DMS114 treated with DMSO at 0.1 percent for 48 hours (cell line): Measurements from ENCODE around the gene SETBP1.

ENCODE experiments used
- DNase-seq: peaks from one replicate; lab custom pipeline; 2025; ENCODE audit not compliant: unreplicated experiment; lab: John Stamatoyannopoulos, UW

The SETBP1 gene

DNA sequence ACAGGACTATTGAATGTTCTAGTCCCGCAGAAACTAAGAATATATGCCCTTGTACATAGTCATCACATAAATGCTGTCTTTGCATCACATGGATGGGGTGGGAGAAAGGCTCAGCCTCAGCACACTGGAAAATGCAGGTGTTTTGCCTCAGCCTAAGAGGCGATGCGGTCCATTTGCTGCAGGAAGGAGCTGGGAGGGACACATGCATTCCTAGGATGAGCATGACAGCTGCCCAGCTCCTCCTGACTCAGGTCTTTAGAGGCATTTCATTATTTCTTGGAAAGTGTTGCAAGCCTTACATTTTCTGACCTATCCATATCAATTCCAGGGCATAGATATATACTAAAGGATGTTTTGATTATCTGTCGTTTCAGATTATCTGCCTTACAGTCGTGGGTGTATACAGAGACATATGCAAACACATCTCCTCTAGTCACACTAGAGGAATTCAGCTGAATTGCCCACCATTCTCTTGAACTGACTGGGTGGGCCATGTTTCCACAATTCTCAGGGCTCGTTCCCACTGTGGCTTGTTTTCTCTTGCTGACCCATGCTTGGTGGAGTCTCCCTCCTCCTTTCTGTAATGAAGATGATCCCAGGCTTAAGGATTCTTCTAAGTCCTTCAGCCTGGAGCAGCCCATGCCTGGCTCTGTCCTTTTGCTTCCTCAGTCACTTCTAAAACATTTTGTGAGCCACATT, 156.9 kb downstream of the SETBP1 start:
- no peak for DNase-seq

DNA sequence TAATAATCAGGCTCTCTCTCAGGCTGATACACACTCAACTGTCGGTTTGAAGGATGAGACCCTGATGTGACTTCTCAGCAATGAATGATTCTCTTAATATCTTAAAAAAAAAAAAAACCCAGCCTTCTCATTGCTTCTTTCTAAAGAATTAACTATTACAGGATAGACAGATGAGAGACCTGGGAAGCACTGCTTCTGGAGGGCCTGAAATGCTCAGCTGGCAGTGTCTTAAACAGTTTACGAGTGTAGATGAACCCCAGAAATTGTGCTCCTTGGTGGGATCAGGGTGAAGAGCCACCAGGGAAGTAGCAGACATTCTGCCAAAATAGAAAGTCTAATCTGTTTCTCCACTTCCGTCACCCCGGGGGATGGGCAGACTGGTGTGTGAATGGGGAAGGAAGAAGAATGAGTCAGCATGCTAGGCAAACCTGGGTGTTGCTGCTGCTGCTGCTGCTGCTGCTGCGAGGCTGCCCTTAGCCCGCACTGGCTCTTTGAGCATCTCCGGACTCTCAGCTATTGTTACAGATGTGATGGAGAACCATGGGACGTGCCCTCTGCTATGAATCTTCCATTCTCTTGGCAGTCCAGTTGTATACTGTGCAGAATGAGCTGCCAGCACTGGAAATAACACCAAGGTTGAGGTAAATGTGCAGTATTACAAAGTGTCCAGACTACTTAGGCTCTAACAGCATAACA, 158.4 kb downstream of the SETBP1 start:
- DNase-seq = no peak

DNA sequence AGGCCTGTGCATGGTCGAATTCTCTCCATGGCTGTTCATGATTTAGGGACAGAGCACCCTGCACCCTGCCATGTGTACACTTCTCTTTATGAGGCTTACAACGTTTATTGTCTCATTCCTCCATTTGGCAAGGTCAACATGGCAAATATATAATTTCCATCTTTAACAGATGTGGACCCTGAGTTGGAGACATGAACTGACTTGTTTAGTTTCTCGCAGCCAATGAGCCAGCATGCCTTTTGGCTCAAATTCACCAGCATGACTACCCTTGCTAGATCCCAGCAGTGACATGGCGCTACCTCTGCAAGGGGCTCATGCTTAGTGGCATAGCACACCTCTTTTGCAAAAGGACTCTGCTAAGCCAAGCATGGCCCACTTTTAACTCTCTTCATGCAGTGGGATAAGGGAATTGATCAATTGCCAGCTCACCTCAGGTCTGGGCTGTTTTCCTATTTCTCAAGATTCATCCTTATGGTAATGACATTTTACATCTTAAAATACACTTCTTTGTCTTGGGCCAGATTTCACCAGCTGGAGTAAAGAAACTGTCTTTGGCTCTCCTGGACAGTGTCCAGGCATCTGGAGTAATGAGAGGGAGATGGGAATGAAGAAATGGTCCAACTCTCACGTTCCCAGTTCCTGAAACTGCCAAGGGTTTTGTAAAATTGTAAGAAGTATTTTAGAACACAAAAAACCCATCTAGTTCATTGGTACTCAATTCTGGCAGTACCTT, 159.5 kb downstream of the SETBP1 start:
- no peak for DNase-seq

DNA sequence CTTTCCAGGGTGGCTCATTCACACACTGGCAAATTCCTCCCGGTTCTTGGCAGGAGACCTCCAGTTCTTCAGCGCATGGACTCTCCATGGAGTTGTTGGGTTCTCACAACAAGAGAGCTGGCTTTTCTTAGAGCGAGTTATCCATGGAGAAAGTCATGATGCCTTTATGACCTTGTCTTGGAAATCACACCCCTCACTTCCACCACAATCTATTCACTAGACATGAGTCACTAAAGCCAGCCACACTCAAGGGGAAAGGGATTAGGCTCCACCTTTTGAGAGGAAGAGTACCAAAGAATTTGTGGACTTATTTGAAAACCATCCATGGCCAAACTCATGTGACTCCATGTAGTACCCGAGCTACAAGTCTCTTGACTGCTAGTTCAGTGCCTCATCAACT, 160.5 kb downstream of the SETBP1 start:
- no peak for DNase-seq

DNA sequence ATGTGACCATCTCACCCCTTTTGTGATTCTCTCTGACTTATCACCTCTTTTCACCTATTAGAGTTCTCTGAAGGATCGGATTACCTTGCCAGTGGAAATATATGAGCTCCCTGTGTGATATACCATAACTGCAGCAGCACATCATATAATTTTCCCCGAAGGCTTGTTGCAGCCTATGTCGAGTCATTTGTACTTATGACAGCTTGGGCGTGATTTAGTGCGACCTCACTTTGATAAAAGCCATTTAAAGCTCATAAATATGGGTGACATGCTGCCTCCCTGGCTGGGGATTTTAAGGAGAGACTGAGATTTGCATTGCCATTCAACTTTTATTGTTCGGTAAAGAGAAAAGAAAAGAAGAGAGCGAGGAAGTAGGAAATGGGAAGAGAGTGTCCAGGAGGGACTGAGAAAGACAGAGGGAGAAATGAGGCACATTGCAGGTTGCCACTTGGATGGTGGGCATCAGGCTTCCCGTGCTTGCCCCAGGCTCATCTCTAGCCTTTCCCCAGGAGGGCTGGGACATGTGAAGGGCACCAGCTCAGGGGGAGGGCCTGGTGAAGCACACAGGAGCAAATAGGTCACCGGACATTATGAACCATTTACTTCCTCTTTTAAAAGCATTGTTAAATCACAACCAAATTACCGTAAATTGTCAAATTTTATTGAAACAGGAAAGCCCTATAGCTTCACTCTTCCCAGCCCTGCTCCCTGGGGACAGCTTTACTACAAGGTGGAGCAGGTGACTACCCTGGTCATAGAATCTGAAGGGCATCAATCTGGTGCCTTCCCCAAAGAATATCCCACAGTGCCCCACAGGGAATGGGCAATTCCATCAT, 161.3 kb downstream of the SETBP1 start:
- DNase-seq = no peak

DNA sequence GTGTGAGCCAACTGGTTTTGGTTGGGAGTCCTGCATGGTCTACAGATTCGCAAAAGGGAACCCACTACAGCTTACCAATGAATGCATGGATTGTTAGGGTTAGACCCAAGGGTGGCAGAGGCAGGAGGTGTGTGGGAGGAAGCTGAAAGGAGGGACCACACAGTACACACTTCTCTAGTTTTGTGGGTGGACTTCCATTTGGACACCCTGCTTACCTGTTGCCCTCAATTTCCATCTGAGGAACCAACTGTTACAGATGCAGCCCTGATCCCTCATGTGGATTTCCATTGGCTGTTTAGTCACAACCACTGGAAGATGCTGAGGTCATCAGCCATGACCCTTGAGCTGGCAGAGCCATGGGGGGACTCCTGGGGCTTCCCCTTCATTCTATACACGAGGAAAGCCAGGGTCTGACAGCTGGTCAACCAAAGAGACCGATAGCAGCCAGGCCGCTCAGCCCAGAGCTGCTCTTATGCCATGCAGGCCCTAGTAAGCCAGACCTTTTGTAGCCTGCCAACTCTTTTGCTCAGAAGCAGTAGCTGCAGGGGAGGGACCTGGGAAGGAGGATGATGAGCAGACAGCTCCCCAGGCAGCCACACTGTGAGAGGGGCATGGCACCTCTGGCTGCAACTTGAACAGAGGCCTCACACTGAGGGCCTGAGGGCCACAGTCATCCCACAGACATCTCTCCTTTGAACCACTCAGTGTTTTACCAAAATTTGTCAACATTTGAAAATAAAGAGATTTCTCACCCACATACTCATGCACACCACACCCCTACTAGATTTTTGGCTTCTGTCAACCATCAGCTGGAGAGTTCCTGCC, 162.1 kb downstream of the SETBP1 start:
- no peak for DNase-seq

DNA sequence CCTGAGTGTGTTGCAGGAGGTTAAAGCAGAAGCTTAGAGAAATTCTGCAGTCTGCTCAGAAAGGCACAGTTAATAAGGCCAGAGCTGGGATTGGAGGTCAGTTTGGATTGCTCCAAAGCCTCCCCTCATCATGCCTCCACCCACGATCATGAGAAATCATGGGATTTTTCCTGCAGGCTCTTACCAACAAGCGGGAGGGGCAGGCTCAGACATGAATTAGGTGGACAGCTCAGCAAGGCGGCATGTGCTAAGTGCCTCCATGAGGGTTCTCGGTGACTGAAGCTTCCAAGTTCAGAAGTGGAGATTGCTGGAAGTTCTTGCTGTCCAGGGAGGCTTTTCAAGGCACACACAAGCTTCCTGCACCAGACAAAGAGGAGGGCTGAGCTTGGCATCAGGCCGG, 163.8 kb downstream of the SETBP1 start:
- DNase-seq = no peak

DNA sequence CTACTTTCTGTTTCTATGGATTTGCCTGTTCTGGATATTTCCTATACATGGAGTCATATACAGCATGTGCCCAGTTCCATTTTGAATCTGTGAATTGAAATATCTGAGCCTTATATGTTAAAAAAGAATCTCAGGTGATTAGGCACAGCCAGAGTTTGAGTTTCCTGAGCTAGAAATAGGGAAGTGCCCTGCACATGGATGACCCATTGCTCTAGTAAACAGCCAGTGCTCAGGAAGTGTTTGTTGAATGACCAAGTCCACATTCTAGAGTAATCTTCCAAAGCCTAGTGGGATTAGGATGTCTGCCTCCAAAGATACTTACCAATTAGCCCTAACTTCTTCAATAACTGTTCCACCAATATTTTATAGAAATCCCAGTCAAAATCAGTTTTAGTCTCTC, 165.8 kb downstream of the SETBP1 start:
- DNase-seq = no peak

DNA sequence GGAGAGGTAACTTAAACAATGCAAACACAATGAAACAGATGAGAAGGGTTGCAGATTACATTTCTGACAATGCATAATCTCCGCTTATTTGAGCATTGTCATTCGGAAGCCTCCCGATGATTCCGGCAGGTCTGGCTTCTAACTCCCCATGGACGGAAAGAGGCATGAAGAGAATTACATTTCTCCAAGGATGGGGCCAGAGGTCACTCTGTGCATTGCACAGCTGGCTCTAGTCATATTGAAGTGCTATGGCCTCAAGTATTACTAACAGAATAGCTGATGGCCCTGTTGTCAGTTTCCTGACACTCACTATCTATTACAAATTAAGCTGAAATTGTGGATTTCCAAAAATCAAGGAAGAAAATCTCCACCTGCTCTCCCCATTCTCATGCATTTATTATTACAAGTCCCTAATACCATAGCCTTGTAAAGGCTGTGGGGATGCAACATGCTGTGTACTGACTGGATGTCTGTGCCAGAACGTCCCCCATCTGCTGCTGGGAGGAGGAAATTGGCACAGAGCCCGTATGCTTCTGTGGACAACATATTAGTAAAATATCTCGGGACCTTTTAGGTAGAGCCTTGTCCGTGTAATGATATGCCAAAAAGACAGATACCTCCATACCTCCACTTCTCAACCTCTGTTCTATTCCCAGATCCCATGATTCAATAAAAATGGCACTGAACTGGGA, 168.1 kb downstream of the SETBP1 start:
- no peak for DNase-seq

DNA sequence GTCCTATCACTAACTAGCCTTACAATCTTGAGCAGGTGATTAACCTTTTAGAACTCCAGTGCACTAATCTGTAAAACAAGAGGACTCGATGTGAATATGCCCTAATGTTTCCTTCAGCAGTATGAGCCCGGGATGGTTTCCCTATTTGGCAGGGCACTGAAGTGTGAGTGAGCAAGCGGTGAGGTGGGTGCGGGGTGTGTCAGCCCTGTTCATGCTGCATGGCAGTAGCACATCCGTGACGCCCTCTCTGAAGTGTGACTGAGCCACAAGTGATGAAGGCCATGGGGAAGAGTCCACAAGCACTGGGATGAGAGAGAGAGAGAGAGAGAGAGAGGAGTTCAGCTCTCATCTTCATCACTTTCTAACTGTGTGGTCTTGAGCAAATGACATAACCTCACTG, 168.7 kb downstream of the SETBP1 start:
- no peak for DNase-seq

DNA sequence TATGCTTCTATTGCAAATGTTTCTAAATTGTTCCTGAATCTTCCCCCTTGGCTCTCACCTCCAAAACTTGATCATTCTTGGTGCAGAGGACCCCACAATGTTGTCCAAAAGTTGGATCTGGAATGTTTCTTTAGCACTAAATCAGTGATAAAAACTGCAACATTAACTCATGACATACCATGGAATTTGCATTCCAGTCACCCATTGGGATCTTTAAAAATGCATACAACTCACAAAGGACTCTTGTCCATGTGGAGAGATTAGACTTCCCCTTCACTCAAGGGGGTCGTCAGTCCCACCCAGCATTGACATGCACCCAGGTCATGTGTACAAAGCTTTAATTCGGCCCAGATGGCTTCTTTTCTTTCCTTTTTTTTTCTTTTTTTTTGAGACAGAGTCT, 169.3 kb downstream of the SETBP1 start:
- DNase-seq = no peak

DNA sequence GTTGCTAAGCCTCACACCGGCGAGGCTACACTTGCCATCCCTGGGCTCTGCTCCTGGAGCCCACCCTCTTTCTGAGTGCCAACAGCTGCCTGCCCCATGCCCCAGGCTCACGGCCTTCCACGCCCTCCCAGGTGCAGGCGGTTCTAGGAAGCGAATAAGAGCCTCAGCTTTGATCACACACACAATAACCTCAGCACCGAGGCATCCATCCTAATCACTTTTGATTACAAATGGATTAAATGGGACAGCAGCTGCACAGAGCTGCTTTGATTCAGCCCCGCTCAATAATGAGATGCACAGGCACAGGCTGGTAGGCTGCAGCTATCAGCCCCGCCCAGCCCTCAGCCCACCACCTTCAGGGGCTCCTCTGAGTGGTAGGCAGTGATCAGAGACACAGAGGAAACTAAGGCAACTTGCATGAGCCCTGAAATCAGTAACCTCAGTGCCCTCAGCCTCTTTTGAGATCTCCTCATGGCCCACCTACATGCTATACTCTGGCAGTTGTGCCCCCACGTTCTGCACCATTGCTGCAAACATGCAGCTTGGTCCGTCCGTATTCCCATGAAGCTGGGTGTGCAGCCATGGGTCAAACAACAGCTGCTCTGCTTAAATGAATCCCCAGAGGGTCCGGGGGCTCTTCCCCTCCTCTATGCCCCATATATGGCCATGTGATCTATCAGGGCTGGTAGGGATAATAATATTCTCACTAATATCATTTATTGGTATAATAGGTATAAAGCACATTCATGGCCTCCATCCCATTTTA, 171.4 kb downstream of the SETBP1 start:
- no peak for DNase-seq

DNA sequence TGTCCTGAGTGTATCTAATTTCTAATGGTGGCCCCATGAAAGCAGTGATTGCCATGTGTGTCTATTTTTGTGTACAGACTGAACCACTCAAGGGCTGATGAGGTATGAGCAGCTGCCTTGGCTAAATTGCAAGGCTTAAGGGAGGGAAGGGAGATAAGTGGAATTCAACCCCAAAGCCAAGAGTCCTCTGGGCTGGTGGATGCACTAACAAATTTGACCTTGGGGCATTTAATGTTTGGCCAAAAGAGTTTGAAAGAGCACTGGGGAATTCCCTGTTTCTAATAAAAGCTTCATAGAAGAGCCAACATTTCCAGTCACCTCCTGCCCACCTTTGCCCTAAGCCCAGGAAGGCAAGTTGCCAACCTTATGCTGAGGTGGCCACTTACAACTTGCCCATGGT, 172.1 kb downstream of the SETBP1 start:
- DNase-seq = no peak

DNA sequence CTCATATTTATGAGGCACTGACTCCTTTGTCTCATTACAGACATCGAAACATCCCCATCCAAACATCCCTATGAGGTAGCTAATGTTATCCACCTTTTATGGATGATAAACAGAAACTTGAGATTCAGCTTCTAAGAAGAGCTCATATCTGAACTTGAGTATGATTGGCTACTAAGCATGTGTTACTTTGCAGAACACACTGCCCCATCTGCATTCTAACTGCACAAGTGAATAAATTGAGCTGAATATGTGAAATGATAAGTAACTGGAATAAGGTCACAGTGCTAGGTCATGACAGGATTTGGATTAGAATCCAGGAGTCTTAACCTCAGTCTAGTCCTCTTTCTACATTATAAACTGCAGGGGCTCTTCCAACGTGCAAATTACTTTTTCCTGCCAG, 172.7 kb downstream of the SETBP1 start:
- DNase-seq = no peak

DNA sequence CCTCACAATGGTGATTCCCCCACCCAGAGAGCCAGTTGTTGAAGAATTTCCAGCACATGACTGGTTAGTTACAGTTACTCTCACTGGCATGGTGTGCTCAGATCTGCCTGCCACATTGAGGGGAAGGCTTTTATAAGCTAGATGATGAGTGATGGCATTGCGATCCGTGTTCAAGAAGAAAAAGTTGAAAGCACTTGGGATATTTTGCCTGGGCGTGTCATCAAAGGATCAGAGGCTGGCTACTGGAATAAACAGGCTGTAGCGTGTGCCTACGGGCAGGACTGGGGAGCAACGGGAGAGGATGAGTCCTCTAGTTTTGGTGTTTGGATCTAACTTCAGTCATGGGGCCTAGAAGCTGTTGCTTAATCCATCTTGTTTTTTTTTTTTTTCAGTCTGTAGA, 175.0 kb downstream of the SETBP1 start:
- no peak for DNase-seq

DNA sequence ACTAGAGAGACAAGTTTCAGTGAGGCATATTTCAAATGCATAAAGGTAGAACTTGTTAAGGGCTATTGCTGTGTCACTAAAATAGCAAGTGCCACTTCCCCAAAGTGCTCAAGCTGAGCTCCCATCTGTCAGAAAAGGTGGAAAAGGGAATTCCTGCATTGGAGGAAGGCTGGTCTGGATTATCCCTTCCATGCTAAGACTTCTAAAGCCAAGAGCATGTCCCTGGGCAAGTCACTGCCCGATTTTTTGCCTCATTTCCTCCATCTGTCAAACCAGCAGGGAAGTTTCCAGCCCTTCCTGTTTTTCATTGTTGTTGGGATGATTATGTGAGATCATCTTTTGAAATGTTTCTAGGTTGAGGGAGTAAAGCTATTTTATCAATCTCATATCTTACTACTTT, 175.5 kb downstream of the SETBP1 start:
- no peak for DNase-seq

DNA sequence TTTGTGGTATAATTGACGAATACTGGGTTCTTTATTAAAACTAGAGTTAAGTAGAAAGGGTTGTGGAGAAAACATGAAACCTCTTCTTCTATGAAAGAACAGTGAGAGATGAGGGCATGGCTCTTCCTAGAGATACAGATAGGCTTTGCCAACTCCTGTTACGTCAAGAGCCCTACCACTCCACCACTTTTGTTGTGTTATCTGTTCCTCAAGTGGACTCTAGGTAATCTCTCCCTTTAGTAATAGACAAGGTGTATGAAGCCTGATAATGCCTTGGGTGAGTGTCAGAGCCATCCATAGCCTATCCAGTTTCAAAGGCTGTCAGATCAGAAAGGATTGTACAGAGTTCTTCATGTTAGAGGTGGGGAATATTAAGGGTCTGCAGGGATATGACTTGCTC, 176.4 kb downstream of the SETBP1 start:
- DNase-seq = no peak

DNA sequence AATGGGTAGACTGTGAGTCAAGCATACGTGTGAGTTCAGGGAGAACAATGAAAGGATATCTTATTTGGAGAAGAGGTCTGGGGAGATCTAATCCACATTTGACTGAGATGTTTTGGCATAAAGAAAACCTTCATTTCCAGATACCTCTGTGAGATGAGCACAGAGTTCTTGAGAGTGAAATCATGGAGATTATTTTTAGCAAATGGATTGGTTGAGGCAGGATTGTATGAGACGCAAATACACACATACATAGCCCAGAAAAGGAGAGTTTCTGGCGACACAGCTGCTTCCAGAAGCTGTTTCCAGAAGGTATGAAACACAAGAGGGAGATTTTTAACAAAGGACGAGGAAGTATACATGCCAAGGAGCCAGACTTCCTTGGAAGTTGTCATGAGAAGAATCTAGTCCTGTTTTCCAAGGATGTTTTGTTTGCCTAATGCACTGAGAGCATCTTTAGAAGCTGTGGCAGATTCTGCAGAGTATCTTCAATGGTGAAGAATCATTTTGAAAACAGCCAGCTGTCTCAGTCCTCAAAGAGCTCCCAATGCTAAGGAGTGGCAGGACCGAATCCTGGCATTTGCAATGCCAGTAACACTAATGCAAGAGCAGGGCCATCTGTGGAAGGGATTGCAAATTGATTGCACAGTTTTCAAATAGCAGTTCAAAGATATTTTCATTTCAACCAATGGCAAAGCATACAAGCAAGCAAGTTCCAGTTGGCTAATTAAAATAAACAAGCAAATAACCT, 177.2 kb downstream of the SETBP1 start:
- no peak for DNase-seq

DNA sequence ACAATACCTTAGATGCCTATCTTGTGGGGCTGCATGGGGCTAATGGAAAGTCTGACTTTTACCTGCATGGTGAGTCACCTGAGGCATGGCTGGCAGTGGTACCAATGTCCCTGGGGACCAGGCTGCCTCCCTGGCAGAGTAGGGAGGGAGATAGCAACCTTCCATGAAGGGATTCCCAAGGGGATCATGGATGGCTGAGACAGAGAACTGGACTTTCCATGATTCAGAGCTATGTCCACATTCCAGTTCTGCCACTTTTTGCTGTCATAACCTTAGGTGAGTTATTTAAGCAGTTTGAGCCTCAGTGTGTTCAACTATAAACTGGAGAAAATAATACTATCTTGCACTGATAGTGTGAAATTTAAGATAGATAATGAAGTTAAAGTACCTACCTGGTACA, 178.6 kb downstream of the SETBP1 start:
- DNase-seq = no peak
